GM23338 (cell line): ENCODE results near the gene ZNF282. TPM values are rescaled to one million over a fixed set of nuclear protein-coding genes. Genes with fewer than 3 reads are reported as not detected.

Experiments
- ATAC-seq: fragments of 200-7000 bp; cut with Tn5 transposase; 3 replicates; pipeline ENCODE4 v1.9.1; 2020
- DNase-seq: peaks from one replicate; pipeline ENCODE4 v3.0.0-alpha.2; 2015; ENCODE audit warnings: low spot score
- H2AFZ ChIP-seq: fragments of 200-600 bp; sonication (generic); 2 replicates; pipeline ENCODE4 v1.8.0; 2016; ENCODE audit warnings: antibody characterized with exemption, mild to moderate bottlenecking, moderate library complexity
- H3F3A ChIP-seq: fragments of 200-600 bp; sonication (generic); replicated peaks from 2 replicates; pipeline ENCODE4 v1.8.0; 2017; ENCODE audit warnings: antibody characterized with exemption, mixed run types, low read depth
- H3K27ac ChIP-seq: fragments of 200-600 bp; sonication (generic); 2 replicates; pipeline ENCODE4 v1.6.1; 2016; ENCODE audit warnings: low read depth
- H3K27me3 ChIP-seq: fragments of 200-600 bp; sonication (generic); 2 replicates; pipeline ENCODE4 v1.8.0; 2016; ENCODE audit warnings: mild to moderate bottlenecking, mixed run types, moderate library complexity; ENCODE audit not compliant: insufficient read depth
- H3K36me3 ChIP-seq: fragments of 200-600 bp; sonication (generic); 2 replicates; pipeline ENCODE4 v1.8.0; 2016; ENCODE audit warnings: mild to moderate bottlenecking; ENCODE audit not compliant: insufficient read depth
- H3K4me1 ChIP-seq: fragments of 200-600 bp; sonication (generic); 2 replicates; pipeline ENCODE4 v1.8.0; 2016; ENCODE audit warnings: mild to moderate bottlenecking, moderate library complexity; ENCODE audit not compliant: insufficient read depth
- H3K4me2 ChIP-seq: fragments of 200-600 bp; sonication (generic); 2 replicates; pipeline ENCODE4 v1.7.1; 2017; ENCODE audit warnings: mixed run types
- H3K4me3 ChIP-seq: fragments of 200-600 bp; sonication (generic); 2 replicates; pipeline ENCODE4 v1.6.1; 2016; ENCODE audit warnings: mixed run types
- H3K79me2 ChIP-seq: fragments of 200-600 bp; sonication (generic); replicated peaks from 2 replicates; pipeline ENCODE4 v1.8.0; 2017; ENCODE audit warnings: mild to moderate bottlenecking; ENCODE audit not compliant: insufficient read depth
- H3K9me2 ChIP-seq: fragments of 200-600 bp; sonication (generic); 2 replicates; pipeline ENCODE4 v1.8.0; 2017; ENCODE audit not compliant: insufficient read depth
- H4K20me1 ChIP-seq: fragments of 200-600 bp; sonication (generic); replicated peaks from 2 replicates; pipeline ENCODE4 v1.8.0; 2017; ENCODE audit warnings: mild to moderate bottlenecking; ENCODE audit not compliant: insufficient read depth
- H3K27ac Mint-ChIP-seq: 2 replicates; pipeline ENCODE4 v1.8.0; 2020; ENCODE audit warnings: inconsistent platforms, mild to moderate bottlenecking, moderate library complexity, mixed read lengths
- H3K27me3 Mint-ChIP-seq: 3 replicates; pipeline ENCODE4 v1.8.0; 2022; ENCODE audit warnings: low read depth, mild to moderate bottlenecking, moderate library complexity, mixed read lengths, inconsistent platforms; ENCODE audit not compliant: insufficient read depth, poor library complexity
- H3K36me3 Mint-ChIP-seq: 3 replicates; pipeline ENCODE4 v1.8.0; 2021; ENCODE audit warnings: low read depth, mild to moderate bottlenecking, inconsistent platforms, moderate library complexity, mixed read lengths
- H3K4me1 Mint-ChIP-seq: 3 replicates; pipeline ENCODE4 v1.8.0; 2020; ENCODE audit warnings: mild to moderate bottlenecking, inconsistent platforms, mixed read lengths
- H3K4me3 Mint-ChIP-seq: 3 replicates; pipeline ENCODE4 v1.8.0; 2021; ENCODE audit warnings: moderate library complexity, mild to moderate bottlenecking, inconsistent platforms, mixed read lengths
- H3K9me3 Mint-ChIP-seq: 3 replicates; pipeline ENCODE4 v1.8.0; 2020; ENCODE audit warnings: moderate library complexity, mild to moderate bottlenecking, inconsistent platforms, mixed read lengths
- POLR2AphosphoS5 ChIP-seq: IDR thresholded peaks from 2 replicates; pipeline ENCODE4 v1.6.1; 2016; ENCODE audit warnings: antibody characterized with exemption, low read depth
- polyA plus RNA-seq: library from polyadenylated mRNA; unstranded; fragments of >200 nt; fragmentation: Nextera tagmentation; extraction: Ambion mirVana; gene quantifications from 2 replicates; pipeline ENCODE4 v1.2.1, GENCODE V29; 2016
- total RNA-seq: library from RNA; depleted of rRNA; stranded (reverse); fragments of >200 nt; shearing (Covaris generic); gene quantifications from 2 replicates; pipeline ENCODE4 v1.2.3, GENCODE V29; 2014
- TF ChIP-seq, protein P1 (sequence below): fragments of 250-450 bp; sonication (Bioruptor Pico); IDR thresholded peaks from 2 replicates; pipeline ENCODE4 v1.5.0; 2020; ENCODE audit warnings: mild to moderate bottlenecking, moderate library complexity
- TF ChIP-seq, protein P2 (sequence below), 2 experiments: fragments of 200-600 bp in 1 of 2; sonication (generic) in 1 of 2; conservative IDR thresholded peaks; 2 replicates each; pipeline versions ENCODE4 v1.5.1 to v1.6.1; 2016 to 2017; ENCODE audit warnings: antibody characterized with exemption in 2 of 2, low read depth in 2 of 2, mild to moderate bottlenecking in 2 of 2, moderate library complexity in 1 of 2

ZNF282 gene
- total and polyA plus RNA-seq, 2 experiments from 2014 or later, result 7.2 to 36.3 TPM

DNA sequence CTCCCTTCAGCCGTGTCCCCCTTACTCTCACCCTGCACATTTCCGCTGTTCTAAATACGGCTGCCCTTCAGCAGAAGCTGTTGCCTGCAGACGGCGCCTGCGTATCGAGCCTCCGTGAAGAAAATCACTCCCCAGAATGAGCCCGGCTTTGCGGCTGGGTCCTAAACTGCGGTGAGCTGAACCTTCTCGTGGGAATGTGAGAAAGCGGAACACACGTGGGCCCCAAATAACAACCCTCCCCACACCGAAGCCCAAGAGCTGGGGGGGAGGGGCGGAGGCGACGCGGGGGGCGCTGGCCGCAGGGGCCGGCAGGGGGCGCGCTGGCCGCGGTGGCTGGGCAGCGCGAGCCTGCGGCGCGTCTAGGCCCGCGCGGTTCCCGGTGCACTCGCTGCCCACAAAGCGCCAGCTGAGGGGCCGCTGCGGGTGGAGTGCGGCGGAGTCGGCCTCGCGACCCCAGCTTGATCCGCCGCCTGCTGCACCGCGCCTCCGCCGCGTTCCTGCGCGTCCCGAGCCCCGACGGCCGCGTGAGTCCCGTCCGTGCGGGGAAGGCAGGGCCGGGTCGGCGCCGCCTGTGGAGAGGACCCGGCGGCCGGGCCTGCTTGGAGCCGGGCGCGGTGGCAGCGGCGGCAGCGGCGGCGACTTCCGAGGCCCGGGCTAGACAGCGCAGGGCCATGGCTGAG is 48.1 kb upstream of the ZNF282 start, which contains the start of gene ZNF398:
TSS of gene ZNF398 (plus strand) at position 382 of the 680 bp plus-strand sequence. CDS start at position 672, 290 bp downstream.
- Histone ChIP-seq H3F3A (peaks cover 15% of the 10 kb centered on the region), H3K79me2 (peaks cover 61% of the 10 kb centered on the region), H3K27me3 (no peaks in the 10 kb centered on the region), H2AFZ (no peak within 1 kb of the TSS), H3K9me2 (no peaks in the 10 kb centered on the region), H3K4me2 (peak within 1 kb of the TSS; percentile 86), H3K4me3 (peak within 1 kb of the TSS; percentile 75), H3K36me3 (peaks cover 7% of the 10 kb centered on the region), H3K27ac (peak within 1 kb of the TSS; percentile 97), H3K4me1 (peaks cover 28% of the 10 kb centered on the region), H4K20me1 (peaks cover 23% of the 10 kb centered on the region)
- Mint-ChIP-seq H3K4me3 (peak within 1 kb of the TSS; percentile 95), H3K4me1 (peaks cover 56% of the 10 kb centered on the region), H3K27me3 (peaks cover 19% of the 10 kb centered on the region), H3K27ac (peak within 1 kb of the TSS; percentile 97), H3K36me3 (peaks cover 37% of the 10 kb centered on the region), H3K9me3 (no peaks in the 10 kb centered on the region; the same call in 2 of the 3 replicates)
- TF ChIP-seq POLR2AphosphoS5, result peak; percentile 59
- TF ChIP-seq, protein P1, sequence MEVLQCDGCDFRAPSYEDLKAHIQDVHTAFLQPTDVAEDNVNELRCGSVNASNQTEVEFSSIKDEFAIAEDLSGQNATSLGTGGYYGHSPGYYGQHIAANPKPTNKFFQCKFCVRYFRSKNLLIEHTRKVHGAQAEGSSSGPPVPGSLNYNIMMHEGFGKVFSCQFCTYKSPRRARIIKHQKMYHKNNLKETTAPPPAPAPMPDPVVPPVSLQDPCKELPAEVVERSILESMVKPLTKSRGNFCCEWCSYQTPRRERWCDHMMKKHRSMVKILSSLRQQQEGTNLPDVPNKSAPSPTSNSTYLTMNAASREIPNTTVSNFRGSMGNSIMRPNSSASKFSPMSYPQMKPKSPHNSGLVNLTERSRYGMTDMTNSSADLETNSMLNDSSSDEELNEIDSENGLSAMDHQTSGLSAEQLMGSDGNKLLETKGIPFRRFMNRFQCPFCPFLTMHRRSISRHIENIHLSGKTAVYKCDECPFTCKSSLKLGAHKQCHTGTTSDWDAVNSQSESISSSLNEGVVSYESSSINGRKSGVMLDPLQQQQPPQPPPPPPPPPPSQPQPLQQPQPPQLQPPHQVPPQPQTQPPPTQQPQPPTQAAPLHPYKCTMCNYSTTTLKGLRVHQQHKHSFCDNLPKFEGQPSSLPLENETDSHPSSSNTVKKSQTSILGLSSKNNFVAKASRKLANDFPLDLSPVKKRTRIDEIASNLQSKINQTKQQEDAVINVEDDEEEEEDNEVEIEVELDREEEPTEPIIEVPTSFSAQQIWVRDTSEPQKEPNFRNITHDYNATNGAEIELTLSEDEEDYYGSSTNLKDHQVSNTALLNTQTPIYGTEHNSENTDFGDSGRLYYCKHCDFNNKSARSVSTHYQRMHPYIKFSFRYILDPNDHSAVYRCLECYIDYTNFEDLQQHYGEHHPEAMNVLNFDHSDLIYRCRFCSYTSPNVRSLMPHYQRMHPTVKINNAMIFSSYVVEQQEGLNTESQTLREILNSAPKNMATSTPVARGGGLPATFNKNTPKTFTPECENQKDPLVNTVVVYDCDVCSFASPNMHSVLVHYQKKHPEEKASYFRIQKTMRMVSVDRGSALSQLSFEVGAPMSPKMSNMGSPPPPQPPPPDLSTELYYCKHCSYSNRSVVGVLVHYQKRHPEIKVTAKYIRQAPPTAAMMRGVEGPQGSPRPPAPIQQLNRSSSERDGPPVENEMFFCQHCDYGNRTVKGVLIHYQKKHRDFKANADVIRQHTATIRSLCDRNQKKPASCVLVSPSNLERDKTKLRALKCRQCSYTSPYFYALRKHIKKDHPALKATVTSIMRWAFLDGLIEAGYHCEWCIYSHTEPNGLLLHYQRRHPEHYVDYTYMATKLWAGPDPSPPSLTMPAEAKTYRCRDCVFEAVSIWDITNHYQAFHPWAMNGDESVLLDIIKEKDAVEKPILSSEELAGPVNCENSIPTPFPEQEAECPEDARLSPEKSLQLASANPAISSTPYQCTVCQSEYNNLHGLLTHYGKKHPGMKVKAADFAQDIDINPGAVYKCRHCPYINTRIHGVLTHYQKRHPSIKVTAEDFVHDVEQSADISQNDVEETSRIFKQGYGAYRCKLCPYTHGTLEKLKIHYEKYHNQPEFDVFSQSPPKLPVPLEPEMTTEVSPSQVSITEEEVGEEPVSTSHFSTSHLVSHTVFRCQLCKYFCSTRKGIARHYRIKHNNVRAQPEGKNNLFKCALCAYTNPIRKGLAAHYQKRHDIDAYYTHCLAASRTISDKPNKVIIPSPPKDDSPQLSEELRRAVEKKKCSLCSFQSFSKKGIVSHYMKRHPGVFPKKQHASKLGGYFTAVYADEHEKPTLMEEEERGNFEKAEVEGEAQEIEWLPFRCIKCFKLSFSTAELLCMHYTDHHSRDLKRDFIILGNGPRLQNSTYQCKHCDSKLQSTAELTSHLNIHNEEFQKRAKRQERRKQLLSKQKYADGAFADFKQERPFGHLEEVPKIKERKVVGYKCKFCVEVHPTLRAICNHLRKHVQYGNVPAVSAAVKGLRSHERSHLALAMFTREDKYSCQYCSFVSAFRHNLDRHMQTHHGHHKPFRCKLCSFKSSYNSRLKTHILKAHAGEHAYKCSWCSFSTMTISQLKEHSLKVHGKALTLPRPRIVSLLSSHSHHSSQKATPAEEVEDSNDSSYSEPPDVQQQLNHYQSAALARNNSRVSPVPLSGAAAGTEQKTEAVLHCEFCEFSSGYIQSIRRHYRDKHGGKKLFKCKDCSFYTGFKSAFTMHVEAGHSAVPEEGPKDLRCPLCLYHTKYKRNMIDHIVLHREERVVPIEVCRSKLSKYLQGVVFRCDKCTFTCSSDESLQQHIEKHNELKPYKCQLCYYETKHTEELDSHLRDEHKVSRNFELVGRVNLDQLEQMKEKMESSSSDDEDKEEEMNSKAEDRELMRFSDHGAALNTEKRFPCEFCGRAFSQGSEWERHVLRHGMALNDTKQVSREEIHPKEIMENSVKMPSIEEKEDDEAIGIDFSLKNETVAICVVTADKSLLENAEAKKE (CRISPR knock-in tag), result no peak
- TF ChIP-seq, protein P2, sequence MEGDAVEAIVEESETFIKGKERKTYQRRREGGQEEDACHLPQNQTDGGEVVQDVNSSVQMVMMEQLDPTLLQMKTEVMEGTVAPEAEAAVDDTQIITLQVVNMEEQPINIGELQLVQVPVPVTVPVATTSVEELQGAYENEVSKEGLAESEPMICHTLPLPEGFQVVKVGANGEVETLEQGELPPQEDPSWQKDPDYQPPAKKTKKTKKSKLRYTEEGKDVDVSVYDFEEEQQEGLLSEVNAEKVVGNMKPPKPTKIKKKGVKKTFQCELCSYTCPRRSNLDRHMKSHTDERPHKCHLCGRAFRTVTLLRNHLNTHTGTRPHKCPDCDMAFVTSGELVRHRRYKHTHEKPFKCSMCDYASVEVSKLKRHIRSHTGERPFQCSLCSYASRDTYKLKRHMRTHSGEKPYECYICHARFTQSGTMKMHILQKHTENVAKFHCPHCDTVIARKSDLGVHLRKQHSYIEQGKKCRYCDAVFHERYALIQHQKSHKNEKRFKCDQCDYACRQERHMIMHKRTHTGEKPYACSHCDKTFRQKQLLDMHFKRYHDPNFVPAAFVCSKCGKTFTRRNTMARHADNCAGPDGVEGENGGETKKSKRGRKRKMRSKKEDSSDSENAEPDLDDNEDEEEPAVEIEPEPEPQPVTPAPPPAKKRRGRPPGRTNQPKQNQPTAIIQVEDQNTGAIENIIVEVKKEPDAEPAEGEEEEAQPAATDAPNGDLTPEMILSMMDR (conservative IDR thresholded peaks at IDR 0.05; ENCODE audit: low read depth in 2 of 2), result peak; percentile 61 to 64
- ATAC-seq (peak; percentile 41), DNase-seq (peak; percentile 82)
